HepG2 (cell line): ENCODE data around the gene TBCD. TPM values are rescaled to one million over a fixed set of nuclear protein-coding genes. Genes with fewer than 3 reads are reported as not detected.

Source experiments
- ATAC-seq: fragments of 200-7000 bp; cut with Tn5 transposase; 3 replicates; pipeline ENCODE4 v1.9.1; 2020; ENCODE audit warnings: mild to moderate bottlenecking, moderate library complexity
- BruUV-seq: library from RNA; stranded (reverse); fragments of 400-500 nt; replicated peaks from 2 replicates; lab custom pipeline; 2021; lab: Mats Ljungman, UMichigan
- CTCF ChIA-PET: fragments of 300-600 bp; formaldehyde crosslinking; extraction: SDS; loops from one replicate; lab custom pipeline; 2021; ENCODE audit warnings: low total read pairs, inconsistent platforms, low intra/inter-chr PET ratio; lab: Yijun Ruan, JAX
- POLR2A ChIA-PET: fragments of 350-600 bp; sonication (Branson Sonifier 250); formaldehyde crosslinking; loops from one replicate; lab custom pipeline; 2020; ENCODE audit warnings: antibody characterized with exemption, inconsistent platforms; lab: Yijun Ruan, JAX
- DNase-seq: peaks from one replicate; pipeline ENCODE4 v3.0.0-alpha.2; 2015; ENCODE audit warnings: low spot score
- FAIRE-seq: peaks from 3 replicates; lab custom pipeline; 2011; peaks lifted over from hg19 to GRCh38; lab: Jason Lieb, UNC
- H2AFZ ChIP-seq: one replicate; pipeline ENCODE4 v1.6.1; 2011; ENCODE audit warnings: low read length, inconsistent platforms
- H3K27ac ChIP-seq: fragments of 300-600 bp; 3 replicates; pipeline ENCODE4 v1.8.0; 2011; ENCODE audit warnings: mixed run types, mild to moderate bottlenecking, mixed read lengths, low read length, inconsistent platforms; ENCODE audit not compliant: insufficient read depth; ENCODE audit errors: extremely low read length
- H3K27me3 ChIP-seq, 2 experiments: fragments of 200-600 bp in 1 of 2; 2 replicates in 1 of 2; 3 replicates in 1 of 2; pipeline versions ENCODE4 v1.6.0 to v1.8.0; 2011; ENCODE audit warnings: low read length in 2 of 2, mild to moderate bottlenecking in 2 of 2, moderate library complexity in 2 of 2, inconsistent platforms in 1 of 2; ENCODE audit not compliant: insufficient read depth in 2 of 2, control insufficient read depth in 1 of 2
- H3K36me3 ChIP-seq, 2 experiments: fragments of 200-600 bp in 1 of 2; replicated peaks in 1 of 2; 2 replicates in 1 of 2; 3 replicates in 1 of 2; pipeline versions ENCODE4 v1.5.1 to v1.8.0; 2011; ENCODE audit warnings: low read length in 2 of 2, inconsistent platforms in 1 of 2; ENCODE audit not compliant: insufficient read depth in 2 of 2, control insufficient read depth in 1 of 2
- H3K4me1 ChIP-seq: 2 replicates; pipeline ENCODE4 v1.5.1; 2012; ENCODE audit warnings: low read length, inconsistent platforms; ENCODE audit not compliant: insufficient read depth
- H3K4me2 ChIP-seq: 2 replicates; pipeline ENCODE4 v1.6.0; 2011; ENCODE audit warnings: low read depth, low read length, inconsistent platforms
- H3K4me3 ChIP-seq, 3 experiments: fragments of 200-600 bp in 1 of 3; sonication (generic), shearing (Covaris generic) in 1 of 3; replicated peaks in 1 of 3; 2 replicates each; pipeline ENCODE4 v1.5.1; 2011 to 2016; ENCODE audit warnings: low read length in 3 of 3, inconsistent platforms in 2 of 3, low read depth in 2 of 3, mild to moderate bottlenecking in 2 of 3, control low read depth in 1 of 3, mixed read lengths in 1 of 3; ENCODE audit not compliant: insufficient read depth in 1 of 3
- H3K79me2 ChIP-seq: one replicate; pipeline ENCODE4 v1.6.1; 2011; ENCODE audit warnings: low read length, inconsistent platforms; ENCODE audit not compliant: insufficient read depth
- H3K9ac ChIP-seq: 2 replicates; pipeline ENCODE4 v1.6.0; 2011; ENCODE audit warnings: mild to moderate bottlenecking, low read depth, low read length, inconsistent platforms; ENCODE audit not compliant: insufficient read depth
- H3K9me3 ChIP-seq: 2 replicates; pipeline ENCODE4 v1.5.1; 2012; ENCODE audit warnings: mild to moderate bottlenecking, low read length
- H4K20me1 ChIP-seq: 2 replicates; pipeline ENCODE4 v1.6.0; 2011; ENCODE audit warnings: inconsistent platforms, mild to moderate bottlenecking, low read length, moderate library complexity; ENCODE audit not compliant: insufficient read depth
- ASH2L ChIP-seq: fragments of 300-600, 200-600 bp; sonication (generic); IDR thresholded peaks from 2 replicates; pipeline ENCODE4 v1.7.0; 2017; ENCODE audit warnings: low read depth, mild to moderate bottlenecking, moderate library complexity, mixed read lengths, low read length; ENCODE audit not compliant: insufficient read length
- BHLHE40 ChIP-seq: IDR thresholded peaks from 2 replicates; pipeline ENCODE4 v1.6.1; 2011; ENCODE audit warnings: low read length, improper control_type of control experiment
- EED ChIP-seq: sonication (generic); formaldehyde crosslinking; IDR thresholded peaks from 2 replicates; pipeline ENCODE4 v1.5.0; 2020; ENCODE audit warnings: mild to moderate bottlenecking, missing genetic modification reagents
- KLF9 ChIP-seq: IDR thresholded peaks from 2 replicates; pipeline ENCODE4 v1.6.1; 2016; ENCODE audit warnings: low read depth
- MAFF ChIP-seq: IDR thresholded peaks from 2 replicates; pipeline ENCODE4 v1.6.1; 2011; ENCODE audit warnings: low read depth, low read length, improper control_type of control experiment
- PCBP2 ChIP-seq: fragments of 200-400 bp; formaldehyde crosslinking; optimal IDR thresholded peaks from 2 replicates; pipeline ENCODE3; 2018; ENCODE audit warnings: low read length, low read depth; ENCODE audit not compliant: poor library complexity, severe bottlenecking
- PLRG1 ChIP-seq: fragments of 450-650 bp; conservative IDR thresholded peaks from 2 replicates; pipeline ENCODE4 v1.6.1; 2016
- SAP130 ChIP-seq: IDR thresholded peaks from 2 replicates; pipeline ENCODE4 v1.6.1; 2016; ENCODE audit warnings: low read depth
- ZBTB38 ChIP-seq: sonication (generic); formaldehyde crosslinking; IDR thresholded peaks from 2 replicates; pipeline ENCODE4 v1.5.1; 2020; ENCODE audit warnings: mild to moderate bottlenecking, missing genetic modification reagents
- ZNF543 ChIP-seq: sonication (generic); formaldehyde crosslinking; IDR thresholded peaks from 2 replicates; pipeline ENCODE4 v1.4.0; 2020; ENCODE audit warnings: mild to moderate bottlenecking, missing genetic modification reagents
- ZNF598 ChIP-seq: sonication (generic); formaldehyde crosslinking; IDR thresholded peaks from 2 replicates; pipeline ENCODE4 v1.5.1; 2020; ENCODE audit warnings: mild to moderate bottlenecking, missing genetic modification reagents, borderline replicate concordance
- WGBS: methylation state at CpG from one replicate; pipeline ENCODE4 v1.1.6; 2017; ENCODE audit warnings: low lambda C conversion rate; 5-methylcytosine and 5-hydroxymethylcytosine counted together
- in situ Hi-C: cut with HindIII; loops from 2 replicates; pipeline ENCODE4 v1.10.0; 2017; ENCODE audit warnings: low pct_unique_long_range_greater_than_20kb; ENCODE audit not compliant: extremely low pct_ligation_motif_present
- intact Hi-C: fragments of 100-400 bp; cut with micrococcal nuclease; formaldehyde crosslinking; loops from one replicate; pipeline ENCODE4 v1.10.0; 2022; ENCODE audit not compliant: unreplicated experiment
- polyA plus RNA-seq, 8 experiments: library from polyadenylated mRNA; depleted of rRNA in 3 of 8; stranded (reverse) in 7 of 8; unstranded in 1 of 8; fragments of >200 nt; fragmentation: Illumina TruSeq in 4 of 8; extraction: Trizol in 4 of 8; gene quantifications; 2 replicates each; pipeline versions ENCODE4 v1.2.1 to v1.2.3, GENCODE V29; 2011 to 2016; ENCODE audit warnings: low read depth in 4 of 8, missing spikeins in 1 of 8, mixed read lengths in 1 of 8; ENCODE audit not compliant: insufficient read depth in 1 of 8
- total RNA-seq, 5 experiments: library from RNA; depleted of rRNA; stranded (reverse); fragments of >200 nt; fragmentation: Illumina TruSeq; extraction: Trizol; gene quantifications; 2 replicates each; pipeline ENCODE4 v1.2.3, GENCODE V29; 2016; ENCODE audit warnings: low read depth in 1 of 5
- TF ChIP-seq, protein P1 (sequence below): sonication (generic); formaldehyde crosslinking; conservative IDR thresholded peaks from 2 replicates; pipeline ENCODE4 v1.8.0; 2022; ENCODE audit warnings: mild to moderate bottlenecking, moderate library complexity, missing genetic modification reagents
- TF ChIP-seq, protein P2 (sequence below): sonication (generic); formaldehyde crosslinking; IDR thresholded peaks from 2 replicates; pipeline ENCODE4 v1.8.1; 2023; ENCODE audit warnings: mild to moderate bottlenecking, missing genetic modification reagents
- TF ChIP-seq, protein P3 (sequence below): sonication (generic); formaldehyde crosslinking; IDR thresholded peaks from 2 replicates; pipeline ENCODE4 v1.8.1; 2023; ENCODE audit warnings: mild to moderate bottlenecking, inconsistent platforms, moderate library complexity, missing genetic modification reagents, borderline replicate concordance
- TF ChIP-seq, protein P4 (sequence below): sonication (generic); formaldehyde crosslinking; IDR thresholded peaks from 2 replicates; pipeline ENCODE4 v1.4.0; 2020; ENCODE audit warnings: low read depth, mild to moderate bottlenecking, missing genetic modification reagents

The TBCD gene
- total and polyA plus RNA-seq, 2 of the 13 experiments (the other 11 are each of a cell fraction or from before 2014, with no cell fraction given), result 33.9 to 54.8 TPM

DNA sequence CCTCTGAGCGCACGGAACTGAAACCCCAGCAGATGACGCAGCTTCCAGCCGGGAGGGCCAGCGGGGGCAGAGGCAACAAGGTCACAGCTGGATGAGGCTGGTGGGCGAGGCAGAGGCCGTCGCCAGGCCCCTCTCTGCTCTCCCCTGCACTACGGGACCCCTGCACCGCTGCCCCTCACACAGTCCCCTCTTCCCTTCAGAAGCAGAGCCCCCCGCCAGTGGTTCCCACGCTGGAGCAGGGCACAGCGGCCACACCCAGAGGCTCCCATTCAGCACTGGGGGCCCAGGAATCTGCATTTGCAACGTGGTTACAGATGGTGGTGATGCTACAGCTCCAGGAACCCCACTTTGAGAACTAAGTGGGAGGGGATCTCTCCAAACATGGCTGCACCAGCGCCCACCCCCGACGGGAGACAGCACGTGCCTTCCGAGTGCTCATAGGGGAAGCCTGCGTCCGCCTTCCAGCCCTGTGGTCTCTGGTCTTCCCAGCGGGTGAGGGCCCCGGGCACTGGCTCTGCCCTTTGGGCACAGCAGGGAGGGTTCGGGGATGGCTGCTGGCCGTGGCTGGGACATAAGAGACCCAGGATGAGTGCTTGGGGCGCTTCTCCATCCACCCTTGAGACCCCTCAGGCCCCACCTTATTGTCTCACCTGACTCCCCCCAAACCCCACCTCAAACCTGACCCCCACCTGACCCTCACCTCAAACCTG is 48.7 kb upstream of the TBCD start (continued):
- TF ChIP-seq PCBP2 (no peak), ASH2L (no peak), EED (CRISPR knock-in tag) (0 out of 2 replicates have a peak, but pooled peaks have one; percentile 33), BHLHE40 (peak; percentile 25; the same call in 1 of the 2 replicates)
- TF ChIP-seq, protein P1, sequence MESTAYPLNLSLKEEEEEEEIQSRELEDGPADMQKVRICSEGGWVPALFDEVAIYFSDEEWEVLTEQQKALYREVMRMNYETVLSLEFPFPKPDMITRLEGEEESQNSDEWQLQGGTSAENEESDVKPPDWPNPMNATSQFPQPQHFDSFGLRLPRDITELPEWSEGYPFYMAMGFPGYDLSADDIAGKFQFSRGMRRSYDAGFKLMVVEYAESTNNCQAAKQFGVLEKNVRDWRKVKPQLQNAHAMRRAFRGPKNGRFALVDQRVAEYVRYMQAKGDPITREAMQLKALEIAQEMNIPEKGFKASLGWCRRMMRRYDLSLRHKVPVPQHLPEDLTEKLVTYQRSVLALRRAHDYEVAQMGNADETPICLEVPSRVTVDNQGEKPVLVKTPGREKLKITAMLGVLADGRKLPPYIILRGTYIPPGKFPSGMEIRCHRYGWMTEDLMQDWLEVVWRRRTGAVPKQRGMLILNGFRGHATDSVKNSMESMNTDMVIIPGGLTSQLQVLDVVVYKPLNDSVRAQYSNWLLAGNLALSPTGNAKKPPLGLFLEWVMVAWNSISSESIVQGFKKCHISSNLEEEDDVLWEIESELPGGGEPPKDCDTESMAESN (CRISPR knock-in tag), result no peak

DNA sequence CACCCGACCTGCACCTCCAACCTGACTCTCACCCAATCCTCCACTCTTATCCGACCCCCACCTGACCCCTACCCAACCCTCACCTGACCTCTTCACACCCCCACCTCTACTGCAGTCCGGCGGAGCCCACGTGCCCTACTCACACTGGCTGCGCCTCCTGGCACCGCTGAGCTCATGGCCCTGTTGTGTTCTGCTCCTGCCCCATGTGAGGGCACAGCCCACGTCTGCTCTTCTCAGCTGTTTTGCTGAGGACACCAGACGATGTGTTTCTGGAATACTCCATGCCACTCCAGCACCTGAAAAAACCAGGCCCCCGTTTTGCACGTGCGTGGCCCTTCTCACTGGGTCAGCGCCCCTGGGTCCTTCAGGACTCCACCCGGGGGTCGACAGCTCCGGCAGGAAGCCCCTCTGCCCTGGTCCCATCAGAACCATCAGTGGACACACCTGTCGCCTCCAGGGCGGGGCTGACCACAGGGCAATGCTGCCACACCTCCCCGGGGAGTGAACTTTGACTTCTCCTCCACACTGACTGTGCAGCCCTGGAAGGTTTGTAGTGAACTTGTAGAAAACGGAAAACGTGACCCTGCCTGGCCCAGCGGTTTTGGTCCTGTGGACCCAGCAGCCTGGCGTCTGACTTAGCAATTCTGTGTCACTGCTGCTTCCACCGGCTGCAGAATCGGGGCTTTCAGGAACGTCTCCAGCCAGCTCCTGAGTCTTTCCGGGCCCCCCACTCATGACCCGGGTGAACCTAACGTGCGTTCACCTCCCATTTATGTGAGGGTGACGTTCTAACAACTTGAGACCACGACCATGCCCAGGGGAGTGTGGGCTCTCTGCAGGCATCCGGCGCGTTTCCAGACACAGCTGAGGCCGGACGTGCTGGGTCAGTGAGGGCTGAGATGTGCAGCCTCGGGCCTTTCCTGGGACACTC is 47.7 kb upstream of the TBCD start:
- POLR2A ChIA-PET, result interaction anchor here (0.7 to 1.0 kb wide), 2 partner anchors 8 to 13 kb away, joined by 3 read pairs; partner anchors contain the start of gene FN3KRP
- DNase-seq, result peak; percentile 69
- Histone ChIP-seq H3K27me3 (peaks cover 0 to 22% of the 10 kb centered on the region in 2 experiments; a peak in 2 of 5 replicates), H3K9ac (no peak overlapping the region), H2AFZ (no peak overlapping the region), H4K20me1 (no peaks in the 10 kb centered on the region), H3K79me2 (no peaks in the 10 kb centered on the region), H3K36me3 (no peaks in the 10 kb centered on the region), H3K4me2 (peak overlapping the region; percentile 84), H3K4me1 (peaks cover 63% of the 10 kb centered on the region), H3K9me3 (no peaks in the 10 kb centered on the region), H3K27ac (no peak overlapping the region), H3K4me3 (peak overlapping the region; percentile 26 to 60 (median 27))
- intact Hi-C loops (loop anchor here (1.0 kb wide), 1 partner anchor 34 kb away; no protein-coding TSS in a partner anchor), in situ Hi-C loops (no loop called here)
- CTCF ChIA-PET, result no interaction called here
- ATAC-seq, result peak; percentile 68
- BruUV-seq, result no TSS peak
- 8% methylated on average over 30 of the region's 38 CpGs for WGBS
- FAIRE-seq, result peak; percentile 91
- TF ChIP-seq ZNF598 (CRISPR knock-in tag) (no peak), ZNF543 (CRISPR knock-in tag) (peak; percentile 65; the same call in 1 of the 2 replicates), PLRG1 (no peak), SAP130 (CRISPR knock-in tag) (peak; percentile 76), KLF9 (CRISPR knock-in tag) (no peak), ZBTB38 (CRISPR knock-in tag) (no peak), MAFF (peak; percentile 15; the same call in 1 of the 2 replicates)
- TF ChIP-seq, protein P2, sequence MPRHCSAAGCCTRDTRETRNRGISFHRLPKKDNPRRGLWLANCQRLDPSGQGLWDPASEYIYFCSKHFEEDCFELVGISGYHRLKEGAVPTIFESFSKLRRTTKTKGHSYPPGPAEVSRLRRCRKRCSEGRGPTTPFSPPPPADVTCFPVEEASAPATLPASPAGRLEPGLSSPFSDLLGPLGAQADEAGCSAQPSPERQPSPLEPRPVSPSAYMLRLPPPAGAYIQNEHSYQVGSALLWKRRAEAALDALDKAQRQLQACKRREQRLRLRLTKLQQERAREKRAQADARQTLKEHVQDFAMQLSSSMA (CRISPR knock-in tag), result no peak
- TF ChIP-seq, protein P3, sequence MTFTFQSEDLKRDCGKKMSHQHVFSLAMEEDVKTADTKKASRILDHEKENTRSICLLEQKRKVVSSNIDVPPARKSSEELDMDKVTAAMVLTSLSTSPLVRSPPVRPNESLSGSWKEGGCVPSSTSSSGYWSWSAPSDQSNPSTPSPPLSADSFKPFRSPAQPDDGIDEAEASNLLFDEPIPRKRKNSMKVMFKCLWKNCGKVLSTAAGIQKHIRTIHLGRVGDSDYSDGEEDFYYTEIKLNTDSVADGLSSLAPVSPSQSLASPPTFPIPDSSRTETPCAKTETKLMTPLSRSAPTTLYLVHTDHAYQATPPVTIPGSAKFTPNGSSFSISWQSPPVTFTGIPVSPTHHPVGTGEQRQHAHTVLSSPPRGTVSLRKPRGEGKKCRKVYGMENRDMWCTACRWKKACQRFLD (CRISPR knock-in tag), result peak; percentile 50; the same call in 1 of the 2 replicates
- TF ChIP-seq, protein P4, sequence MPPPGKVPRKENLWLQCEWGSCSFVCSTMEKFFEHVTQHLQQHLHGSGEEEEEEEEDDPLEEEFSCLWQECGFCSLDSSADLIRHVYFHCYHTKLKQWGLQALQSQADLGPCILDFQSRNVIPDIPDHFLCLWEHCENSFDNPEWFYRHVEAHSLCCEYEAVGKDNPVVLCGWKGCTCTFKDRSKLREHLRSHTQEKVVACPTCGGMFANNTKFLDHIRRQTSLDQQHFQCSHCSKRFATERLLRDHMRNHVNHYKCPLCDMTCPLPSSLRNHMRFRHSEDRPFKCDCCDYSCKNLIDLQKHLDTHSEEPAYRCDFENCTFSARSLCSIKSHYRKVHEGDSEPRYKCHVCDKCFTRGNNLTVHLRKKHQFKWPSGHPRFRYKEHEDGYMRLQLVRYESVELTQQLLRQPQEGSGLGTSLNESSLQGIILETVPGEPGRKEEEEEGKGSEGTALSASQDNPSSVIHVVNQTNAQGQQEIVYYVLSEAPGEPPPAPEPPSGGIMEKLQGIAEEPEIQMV (CRISPR knock-in tag), result 0 out of 2 replicates have a peak, but pooled peaks have one; percentile 32
